Transverse colon (tissue), 4 donors: ENCODE data around the gene LRRC37A3. TPM values are rescaled to one million over a fixed set of nuclear protein-coding genes. Genes with fewer than 3 reads are reported as not detected.
"Not testable (repeated sequence)": the region's sequence is repeated elsewhere in the genome, so short reads cannot be mapped to it uniquely, and the experiment has no call there.

Source experiments
- DNase-seq: peaks from one replicate; pipeline ENCODE4 v3.0.0-alpha.2; 2019
- H3K27ac ChIP-seq, 4 donors: fragments of 200-600 bp; sonication (generic); 2 replicates each; pipeline ENCODE4 v1.5.1; 2016 to 2018; ENCODE audit warnings: inconsistent platforms in 4 of 4
- H3K27me3 ChIP-seq: fragments of 200-600 bp; sonication (generic); 2 replicates; pipeline ENCODE4 v1.5.1; 2017; ENCODE audit warnings: inconsistent platforms
- H3K36me3 ChIP-seq, 4 donors: fragments of 200-600 bp; sonication (generic); 2 replicates each; pipeline ENCODE4 v1.5.1; 2017 to 2019; ENCODE audit warnings: inconsistent platforms in 4 of 4
- H3K4me1 ChIP-seq, 4 donors: fragments of 200-600 bp; sonication (generic); 2 replicates each; pipeline ENCODE4 v1.5.1; 2017 to 2020; ENCODE audit warnings: inconsistent platforms in 4 of 4
- H3K4me3 ChIP-seq, 4 donors: fragments of 200-600 bp; sonication (generic); 1 replicate in 1 of 4; 2 replicates in 3 of 4; pipeline versions ENCODE4 v1.5.1 to v1.6.1; 2017 to 2019; ENCODE audit warnings: inconsistent platforms in 4 of 4
- H3K9me3 ChIP-seq, 2 donors: fragments of 200-600 bp; sonication (generic); 2 replicates each; pipeline ENCODE4 v1.5.1; 2017 to 2019; ENCODE audit warnings: inconsistent platforms in 2 of 2
- CTCF ChIP-seq, 5 experiments: fragments of 200-600 bp in 3 of 5; fragments of 450-650 bp in 2 of 5; sonication (generic) in 3 of 5; IDR thresholded peaks; 1 replicate in 2 of 5; 2 replicates in 3 of 5; pipeline ENCODE4 v1.5.1; 2016 to 2017; ENCODE audit warnings: antibody characterized with exemption in 5 of 5, inconsistent platforms in 3 of 5, mild to moderate bottlenecking in 2 of 5, moderate library complexity in 1 of 5
- EP300 ChIP-seq: sonication (generic); formaldehyde crosslinking; IDR thresholded peaks from one replicate; pipeline ENCODE4 v1.6.1; 2017; ENCODE audit warnings: antibody characterized with exemption, low read depth
- POLR2A ChIP-seq: fragments of 450-650 bp; IDR thresholded peaks from one replicate; pipeline ENCODE4 v1.6.1; 2016; ENCODE audit warnings: antibody characterized with exemption, mild to moderate bottlenecking, moderate library complexity
- POLR2AphosphoS5 ChIP-seq, 3 donors: sonication (generic); formaldehyde crosslinking; IDR thresholded peaks; one replicate each; pipeline ENCODE4 v1.6.1; 2016; ENCODE audit warnings: antibody characterized with exemption in 3 of 3
- WGBS, 2 donors: methylation state at CpG; one replicate each; pipeline ENCODE4 v1.1.5; 2018; ENCODE audit warnings: low coverage in 1 of 2; 5-methylcytosine and 5-hydroxymethylcytosine counted together
- in situ Hi-C, 4 donors: fragments of 200-750 bp; cut with MboI; loops; one replicate each; pipeline versions ENCODE4 v1.15.0 to v1.15.1; 2017; ENCODE audit warnings: low sequenced_read_pairs in 3 of 4, low pct_ligation_motif_present in 1 of 4, low pct_unique_long_range_greater_than_20kb in 1 of 4
- intact Hi-C: fragments of 100-400 bp; cut with DNase I; formaldehyde crosslinking; loops from one replicate; pipeline ENCODE4 v1.15.1; 2023; ENCODE audit warnings: low total_unique reads
- total RNA-seq, 4 donors: library from RNA; depleted of rRNA; stranded (reverse); fragments of >200 nt; gene quantifications; one replicate each; pipeline ENCODE4 v1.1.0, GENCODE V29; 2016

Gene LRRC37A3
- total RNA-seq, 4 donors from 2014 or later, result 0.37 to 5.2 (median 4.7) TPM

GRCh38 chr17:64927444-64927843 lies 8.2 kb upstream of the LRRC37A3 start:
- in situ Hi-C loops, H3K4me3 ChIP-seq, intact Hi-C loops, H3K4me1 ChIP-seq, H3K27me3 ChIP-seq, H3K27ac ChIP-seq, H3K9me3 ChIP-seq, H3K36me3 ChIP-seq: not testable (repeated sequence)
- 0% methylated on average over 2 of the region's 2 CpGs for whole genome bisulfite sequencing, 2 donors
- DNase-seq, result peak; percentile 53
- TF ChIP-seq CTCF (IDR thresholded peaks at IDR 0.05), result peak; percentile 62 to 87 (median 67)
- TF ChIP-seq POLR2AphosphoS5 (IDR thresholded peaks at IDR 0.05), result peak in 1 of 3 donors; percentile 20

GRCh38 chr17:64926430-64926829 lies 7.2 kb upstream of the LRRC37A3 start:
- H3K27ac ChIP-seq, H3K27me3 ChIP-seq, intact Hi-C loops: not testable (repeated sequence)

GRCh38 chr17:64925244-64925643 lies 6.0 kb upstream of the LRRC37A3 start:
- H3K9me3 ChIP-seq, H3K36me3 ChIP-seq, DNase-seq, H3K4me3 ChIP-seq, intact Hi-C loops, H3K4me1 ChIP-seq, H3K27ac ChIP-seq, H3K27me3 ChIP-seq, in situ Hi-C loops: not testable (repeated sequence)
- WGBS, 2 donors, result 90 to 100% methylated on average over 1 to 4 of the region's 4 CpGs

More at GRCh38 chr17:64926430-64926829, 7.2 kb upstream of the LRRC37A3 start:
- 78 to 90% methylated on average over 3 to 4 of the region's 4 CpGs for WGBS, 2 donors
- DNase-seq, H3K4me1 ChIP-seq, H3K4me3 ChIP-seq, H3K36me3 ChIP-seq, H3K9me3 ChIP-seq, in situ Hi-C loops: not testable (repeated sequence)

- in situ Hi-C loops, intact Hi-C loops, DNase-seq, H3K36me3 ChIP-seq, H3K9me3 ChIP-seq, H3K4me3 ChIP-seq, H3K27me3 ChIP-seq: not testable (repeated sequence)
- WGBS, 2 donors, result 77 to 80% methylated on average over 6 of the region's 6 CpGs
- Histone ChIP-seq H3K4me1 (peaks cover 0 to 11% (median 7%) of the 10 kb centered on the region in 4 donors), H3K27ac (peak overlapping the region in 1 of 4 donors; percentile 25)
These were observed 3.8 kb upstream of the LRRC37A3 start for GRCh38 chr17:64923051-64923568.

GRCh38 chr17:64920419-64921172 lies 1.3 kb upstream of the LRRC37A3 start:
- intact Hi-C loops (no loop called here), in situ Hi-C loops (no loop called here)
- Histone ChIP-seq H3K4me1 (peaks cover 0 to 10% (median 6%) of the 10 kb centered on the region in 4 donors), H3K4me3 (no peak overlapping the region), H3K27me3 (no peaks in the 10 kb centered on the region), H3K36me3 (no peaks in the 10 kb centered on the region), H3K9me3 (no peaks in the 10 kb centered on the region), H3K27ac (peak overlapping the region in 3 of 4 donors; percentile 95 to 98 (median 98))
- WGBS, 2 donors, result 92 to 94% methylated on average over 12 of the region's 12 CpGs
- TF ChIP-seq CTCF (IDR thresholded peaks at IDR 0.05) (no peak), POLR2AphosphoS5 (IDR thresholded peaks at IDR 0.05) (no peak), POLR2A (no peak), EP300 (no peak)
- DNase-seq, result no peak
